SU-DHL-6 (cell line): ENCODE data around the gene FHOD3.

Experiments used
- CTCF ChIP-seq: fragments of 200-600 bp; sonication (generic); IDR thresholded peaks from one replicate; pipeline ENCODE4 v1.5.1; 2017; ENCODE audit warnings: antibody characterized with exemption, mild to moderate bottlenecking, low read length, moderate library complexity; ENCODE audit not compliant: insufficient read depth, poor library complexity, severe bottlenecking
- EZH2phosphoT487 ChIP-seq: fragments of 200-600 bp; sonication (generic), shearing (Covaris generic); conservative IDR thresholded peaks from 2 replicates; pipeline ENCODE4 v1.6.1; 2018; ENCODE audit warnings: mild to moderate bottlenecking, antibody characterized with exemption, low read length, moderate library complexity, mixed read lengths

- TF ChIP-seq CTCF (no peak), EZH2phosphoT487 (no peak)
Measured at GRCh38 chr18:36736094-36736493, 438.6 kb downstream of the FHOD3 start.
